HEK293 (cell line): ENCODE results near the gene NXPH1.

Experiments used
- CTCF ChIA-PET: fragments of 350-600 bp; formaldehyde crosslinking; extraction: SDS; loops from one replicate; lab custom pipeline; 2021; ENCODE audit warnings: antibody characterized with exemption; lab: Yijun Ruan, JAX
- POLR2A ChIA-PET: fragments of 300-600 bp; formaldehyde crosslinking; extraction: SDS; loops from one replicate; lab custom pipeline; 2020; ENCODE audit warnings: antibody characterized with exemption, inconsistent platforms; lab: Yijun Ruan, JAX
- H3K27ac ChIP-seq: fragments of 200-500 bp; sonication (Bioruptor generic); 2 replicates; pipeline ENCODE4 v1.5.1; 2014; ENCODE audit warnings: low read depth, low read length, control low read depth, inconsistent platforms; ENCODE audit errors: extremely low read depth
- H3K36me3 ChIP-seq, 2 experiments: fragments of 200-500 bp in 1 of 2; sonication (Bioruptor generic) in 1 of 2; 1 replicate in 1 of 2; 2 replicates in 1 of 2; pipeline ENCODE4 v1.5.1; 2014 to 2017; ENCODE audit warnings: inconsistent platforms in 2 of 2, low read length in 2 of 2; ENCODE audit not compliant: control insufficient read depth in 2 of 2, insufficient read depth in 1 of 2
- H3K4me1 ChIP-seq: fragments of 200-500 bp; sonication (Bioruptor generic); 2 replicates; pipeline ENCODE4 v1.5.1; 2014; ENCODE audit warnings: mild to moderate bottlenecking, low read length, inconsistent platforms; ENCODE audit not compliant: control insufficient read depth, insufficient read depth
- H3K4me3 ChIP-seq: 2 replicates; pipeline ENCODE4 v1.5.1; 2011; ENCODE audit warnings: low read depth, mild to moderate bottlenecking, control low read depth, low read length, moderate library complexity
- H3K9me3 ChIP-seq: fragments of 200-500 bp; sonication (Bioruptor generic); 2 replicates; pipeline ENCODE4 v1.5.1; 2014; ENCODE audit warnings: low read depth, low read length, inconsistent platforms; ENCODE audit not compliant: control insufficient read depth, insufficient read depth
- GFI1B ChIP-seq: fragments of 450-650 bp; formaldehyde crosslinking; IDR thresholded peaks from 2 replicates; pipeline ENCODE4 v1.5.1; 2016; ENCODE audit warnings: missing biosample characterization, missing genetic modification characterization
- GLI2 ChIP-seq: fragments of 450-650 bp; formaldehyde crosslinking; IDR thresholded peaks from 2 replicates; pipeline ENCODE4; 2017; ENCODE audit warnings: missing biosample characterization, missing genetic modification characterization, low read depth, borderline replicate concordance
- MZF1 ChIP-seq: fragments of 450-650 bp; formaldehyde crosslinking; IDR thresholded peaks from 2 replicates; pipeline ENCODE4 v1.5.1; 2017; ENCODE audit warnings: missing biosample characterization, missing genetic modification characterization, borderline replicate concordance
- PRDM6 ChIP-seq: fragments of 450-650 bp; formaldehyde crosslinking; IDR thresholded peaks from 2 replicates; pipeline ENCODE4 v1.5.1; 2017; ENCODE audit warnings: missing biosample characterization, missing genetic modification characterization
- RBAK ChIP-seq: fragments of 450-650 bp; formaldehyde crosslinking; IDR thresholded peaks from 2 replicates; pipeline ENCODE4 v1.5.1; 2016; ENCODE audit warnings: missing biosample characterization, missing genetic modification characterization
- YY1 ChIP-seq: fragments of 450-650 bp; formaldehyde crosslinking; IDR thresholded peaks from 2 replicates; pipeline ENCODE4 v1.5.1; 2018; ENCODE audit warnings: missing biosample characterization, missing genetic modification characterization
- ZBTB44 ChIP-seq: fragments of 450-650 bp; IDR thresholded peaks from 2 replicates; pipeline ENCODE4 v1.5.1; 2018; ENCODE audit warnings: missing biosample characterization, mild to moderate bottlenecking, missing genetic modification characterization
- ZBTB6 ChIP-seq: fragments of 450-650 bp; formaldehyde crosslinking; IDR thresholded peaks from 2 replicates; pipeline ENCODE4 v1.5.1; 2017; ENCODE audit warnings: missing biosample characterization, missing genetic modification characterization
- ZFP41 ChIP-seq: fragments of 450-650 bp; formaldehyde crosslinking; IDR thresholded peaks from 2 replicates; pipeline ENCODE4 v1.5.1; 2016; ENCODE audit warnings: missing biosample characterization, missing genetic modification characterization, borderline replicate concordance
- ZNF10 ChIP-seq: fragments of 450-650 bp; formaldehyde crosslinking; IDR thresholded peaks from 2 replicates; pipeline ENCODE4 v1.5.1; 2017; ENCODE audit warnings: missing biosample characterization, missing genetic modification characterization
- ZNF133 ChIP-seq: fragments of 450-650 bp; formaldehyde crosslinking; IDR thresholded peaks from 2 replicates; pipeline ENCODE4 v1.5.1; 2016; ENCODE audit warnings: missing biosample characterization, missing genetic modification characterization
- ZNF26 ChIP-seq: fragments of 450-650 bp; formaldehyde crosslinking; IDR thresholded peaks from 2 replicates; pipeline ENCODE4 v1.5.1; 2016; ENCODE audit warnings: missing biosample characterization, missing genetic modification characterization
- ZNF292 ChIP-seq: fragments of 450-650 bp; formaldehyde crosslinking; IDR thresholded peaks from 2 replicates; pipeline ENCODE4 v1.5.1; 2016; ENCODE audit warnings: low read depth, missing biosample characterization, missing genetic modification characterization, borderline replicate concordance
- ZNF354C ChIP-seq: fragments of 450-650 bp; formaldehyde crosslinking; IDR thresholded peaks from 2 replicates; pipeline ENCODE4 v1.5.1; 2016; ENCODE audit warnings: missing biosample characterization, missing genetic modification characterization, low read depth, borderline replicate concordance
- ZNF391 ChIP-seq: fragments of 450-650 bp; formaldehyde crosslinking; IDR thresholded peaks from 2 replicates; pipeline ENCODE4 v1.5.1; 2016; ENCODE audit warnings: low read depth, missing biosample characterization, missing genetic modification characterization, borderline replicate concordance
- ZNF398 ChIP-seq: fragments of 450-650 bp; formaldehyde crosslinking; IDR thresholded peaks from 2 replicates; pipeline ENCODE4 v1.5.1; 2017; ENCODE audit warnings: missing biosample characterization, missing genetic modification characterization
- ZNF433 ChIP-seq: fragments of 450-650 bp; formaldehyde crosslinking; IDR thresholded peaks from 2 replicates; pipeline ENCODE4 v1.5.1; 2016; ENCODE audit warnings: missing biosample characterization, missing genetic modification characterization, low read depth
- ZNF510 ChIP-seq: fragments of 450-650 bp; formaldehyde crosslinking; IDR thresholded peaks from 2 replicates; pipeline ENCODE4 v1.5.1; 2018; ENCODE audit warnings: mild to moderate bottlenecking, missing genetic modification characterization, missing biosample characterization; ENCODE audit not compliant: insufficient replicate concordance
- ZNF513 ChIP-seq: fragments of 450-650 bp; IDR thresholded peaks from 2 replicates; pipeline ENCODE4 v1.5.1; 2018; ENCODE audit warnings: missing biosample characterization, missing genetic modification characterization
- ZNF521 ChIP-seq: fragments of 450-650 bp; formaldehyde crosslinking; IDR thresholded peaks from 2 replicates; pipeline ENCODE4 v1.5.1; 2017; ENCODE audit warnings: missing biosample characterization, mild to moderate bottlenecking, missing genetic modification characterization
- ZNF558 ChIP-seq: fragments of 450-650 bp; formaldehyde crosslinking; IDR thresholded peaks from 2 replicates; pipeline ENCODE4 v1.5.1; 2016; ENCODE audit warnings: missing biosample characterization, missing genetic modification characterization
- ZNF571 ChIP-seq: fragments of 450-650 bp; formaldehyde crosslinking; IDR thresholded peaks from 2 replicates; pipeline ENCODE4 v1.5.0; 2017; ENCODE audit warnings: missing biosample characterization, missing genetic modification characterization
- ZNF677 ChIP-seq: fragments of 450-650 bp; IDR thresholded peaks from 2 replicates; pipeline ENCODE4 v1.5.0; 2018; ENCODE audit warnings: missing biosample characterization, mild to moderate bottlenecking, missing genetic modification characterization, moderate library complexity
- ZNF701 ChIP-seq: fragments of 450-650 bp; formaldehyde crosslinking; IDR thresholded peaks from 2 replicates; pipeline ENCODE4 v1.5.1; 2016; ENCODE audit warnings: missing biosample characterization, missing genetic modification characterization
- ZNF747 ChIP-seq: fragments of 450-650 bp; formaldehyde crosslinking; IDR thresholded peaks from 2 replicates; pipeline ENCODE4 v1.5.1; 2016; ENCODE audit warnings: missing biosample characterization, missing genetic modification characterization

NXPH1 gene

GRCh38 chr7:8423057-8423456 lies 10.4 kb upstream of the NXPH1 start:
- no peak overlapping the region for H3K27ac ChIP-seq
- H3K4me1 ChIP-seq, result no peaks in the 10 kb centered on the region
- H3K4me3 ChIP-seq, result no peak overlapping the region
- CTCF ChIA-PET, result no interaction called here
- H3K9me3 ChIP-seq, result no peaks in the 10 kb centered on the region
- TF ChIP-seq PRDM6 (tag by site-specific recombination), result no peak
- no peak for TF ChIP-seq ZNF513 (tag by site-specific recombination)
- no peak for TF ChIP-seq ZNF433 (tag by site-specific recombination)
- TF ChIP-seq ZNF571 (tag by site-specific recombination), result no peak
- no peak for TF ChIP-seq GLI2 (tag by site-specific recombination)
- no peak for TF ChIP-seq ZNF292 (tag by site-specific recombination)
- TF ChIP-seq RBAK (tag by site-specific recombination), result no peak
- TF ChIP-seq YY1 (tag by site-specific recombination), result no peak
- TF ChIP-seq ZNF558 (tag by site-specific recombination), result no peak
- TF ChIP-seq MZF1 (tag by site-specific recombination), result no peak
- no peak for TF ChIP-seq ZNF701 (tag by site-specific recombination)
- TF ChIP-seq GFI1B (tag by site-specific recombination), result no peak
- TF ChIP-seq ZNF521 (tag by site-specific recombination), result no peak
- TF ChIP-seq, all 188 proteins: peak for 0
- POLR2A ChIA-PET, result no interaction called here
- no peaks in the 10 kb centered on the region for H3K36me3 ChIP-seq

- Histone ChIP-seq H3K9me3 (no peaks in the 10 kb centered on the region), H3K4me3 (no peak overlapping the region), H3K36me3 (no peaks in the 10 kb centered on the region), H3K27ac (no peak overlapping the region), H3K4me1 (no peaks in the 10 kb centered on the region)
- ChIA-PET POLR2A (no interaction called here), CTCF (no interaction called here)
- TF ChIP-seq ZNF354C (no peak), ZFP41 (no peak), ZNF398 (tag by site-specific recombination) (no peak), ZBTB6 (tag by site-specific recombination) (no peak), ZNF133 (tag by site-specific recombination) (no peak), ZNF747 (tag by site-specific recombination) (no peak), ZNF510 (tag by site-specific recombination) (no peak), ZNF391 (tag by site-specific recombination) (no peak), ZNF677 (tag by site-specific recombination) (no peak), ZBTB44 (tag by site-specific recombination) (no peak), ZNF26 (tag by site-specific recombination) (no peak), ZNF10 (tag by site-specific recombination) (no peak)
Observed at GRCh38 chr7:8425223-8425622, 8.2 kb upstream of the NXPH1 start.
